Mesodermal cell (in vitro differentiated cells): ENCODE measurements around the gene AP3D1. TPM values are rescaled to one million over a fixed set of nuclear protein-coding genes. Genes with fewer than 3 reads are reported as not detected.
"Not testable (repeated sequence)": the region's sequence is repeated elsewhere in the genome, so short reads cannot be mapped to it uniquely, and the experiment has no call there.

ENCODE experiments used
- H3K27ac ChIP-seq: 2 replicates; pipeline ENCODE4 v1.7.0; 2013; ENCODE audit warnings: mild to moderate bottlenecking, low read depth, low read length, moderate library complexity; ENCODE audit not compliant: severe bottlenecking
- H3K36me3 ChIP-seq: 2 replicates; pipeline ENCODE4 v1.7.1; 2013; ENCODE audit warnings: mild to moderate bottlenecking, low read length, moderate library complexity; ENCODE audit not compliant: control insufficient read depth, insufficient read depth
- H3K4me1 ChIP-seq: one replicate; pipeline ENCODE4 v1.7.1; 2013; ENCODE audit warnings: mild to moderate bottlenecking, low read length; ENCODE audit not compliant: insufficient read depth, control insufficient read depth, poor library complexity, severe bottlenecking
- H3K4me3 ChIP-seq: 2 replicates; pipeline ENCODE4 v1.7.0; 2013; ENCODE audit warnings: low read length, control low read depth, mild to moderate bottlenecking; ENCODE audit not compliant: insufficient read depth, poor library complexity, severe bottlenecking; ENCODE audit errors: extremely low read depth
- H3K9me3 ChIP-seq: 2 replicates; pipeline ENCODE4 v1.7.1; 2013; ENCODE audit warnings: mild to moderate bottlenecking, low read length, moderate library complexity; ENCODE audit not compliant: control insufficient read depth
- WGBS, 2 experiments: methylation state at CpG; one replicate each; pipeline ENCODE4 v1.1.5; 2013; ENCODE audit warnings: missing lambda C conversion rate in 2 of 2; ENCODE audit not compliant: insufficient coverage in 2 of 2; 5-methylcytosine and 5-hydroxymethylcytosine counted together
- polyA plus RNA-seq, 2 experiments: library from polyadenylated mRNA; stranded (reverse); fragments of 50-300 nt; gene quantifications; one replicate each; pipeline ENCODE4 v1.2.3, GENCODE V29; 2013

AP3D1 gene
- 113 TPM for polyA plus RNA-seq (2013, experiment 1 of 2)
- 104 TPM for polyA plus RNA-seq (2013, experiment 2 of 2)

DNA sequence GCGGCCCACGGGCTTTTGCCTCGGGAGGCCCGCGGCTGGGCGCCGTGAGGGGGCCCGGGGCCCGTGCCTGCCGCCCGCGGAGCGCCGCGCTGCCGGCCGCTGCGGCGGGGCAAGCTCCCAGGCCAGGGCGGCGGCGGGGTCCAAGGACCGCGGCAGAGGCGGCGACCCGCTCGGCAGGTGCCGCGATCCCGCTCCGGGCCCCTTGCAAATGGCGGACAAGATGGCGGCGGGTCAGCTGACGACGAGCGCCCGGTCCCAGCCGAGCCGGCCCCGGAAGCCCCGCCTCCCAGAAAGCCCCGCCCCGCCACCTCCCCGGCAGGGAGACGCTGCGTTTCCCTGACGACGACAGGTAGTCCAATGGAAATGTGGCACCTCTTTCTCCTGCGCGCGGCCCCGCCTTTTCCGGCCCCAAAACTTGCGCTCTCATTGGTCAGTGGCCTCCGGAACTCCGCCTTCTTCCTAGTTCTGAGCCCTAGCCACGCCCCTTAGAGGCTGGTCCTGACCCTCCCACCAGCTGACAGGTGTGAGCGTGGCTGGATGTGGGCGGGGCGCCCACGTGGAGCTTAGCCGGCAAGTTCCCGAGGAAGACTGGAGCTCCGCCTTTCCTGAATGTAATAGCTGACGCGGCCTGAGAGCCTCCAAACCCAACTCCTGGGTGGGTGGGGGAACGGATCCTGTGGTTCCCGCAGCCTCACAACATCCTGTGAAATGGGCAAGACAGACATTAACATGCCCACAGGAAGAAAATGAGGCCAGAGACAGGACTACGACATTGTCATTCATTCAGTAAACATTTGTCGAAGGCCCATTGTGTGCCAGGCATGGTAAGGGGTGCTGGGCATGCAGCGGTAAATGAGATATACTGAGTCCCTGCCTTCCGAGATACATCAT is at the start of gene AP3D1:
TSS of gene AP3D1 (minus strand) at position 228 of the 891 bp plus-strand sequence. CDS start 232 bp downstream, outside the sequence.
- 4 to 5% methylated on average over 48 to 71 of the region's 74 CpGs for WGBS, 2 experiments
- H3K4me3 ChIP-seq, result peak within 1 kb of the TSS; percentile 100
- no peaks in the 10 kb centered on the region for H3K9me3 ChIP-seq
- H3K36me3 ChIP-seq, result peaks cover 24% of the 10 kb centered on the region
- H3K4me1 ChIP-seq, result peaks cover 8% of the 10 kb centered on the region
- H3K27ac ChIP-seq, result peak within 1 kb of the TSS; percentile 67

DNA sequence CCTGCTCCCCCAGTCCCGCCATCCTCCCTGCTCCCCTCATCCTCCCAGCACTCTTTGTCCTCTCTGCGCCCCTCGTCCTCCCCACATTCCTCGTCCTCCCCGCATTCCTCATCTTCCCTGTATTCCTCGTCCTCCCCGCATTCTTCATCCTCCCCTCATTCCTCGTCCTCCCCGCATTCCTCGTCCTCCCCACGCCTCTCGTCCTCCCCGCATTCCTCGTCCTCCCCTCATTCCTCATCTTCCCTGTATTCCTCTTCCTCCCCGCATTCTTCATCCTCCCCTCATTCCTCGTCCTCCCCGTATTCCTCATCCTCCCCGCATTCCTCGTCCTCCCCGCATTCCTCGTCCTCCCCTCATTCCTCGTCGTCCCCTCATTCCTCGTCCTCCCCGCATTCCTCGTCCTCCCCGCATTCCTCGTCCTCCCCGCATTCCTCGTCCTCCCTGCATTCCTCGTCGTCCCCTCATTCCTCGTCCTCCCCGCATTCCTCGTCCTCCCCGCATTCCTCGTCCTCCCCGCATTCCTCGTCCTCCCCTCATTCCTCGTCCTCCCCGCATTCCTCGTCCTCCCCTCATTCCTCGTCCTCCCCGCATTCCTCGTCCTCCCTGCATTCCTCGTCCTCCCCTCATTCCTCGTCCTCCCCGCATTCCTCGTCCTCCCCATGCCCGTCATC is 49.4 kb upstream of the AP3D1 start:
- H3K4me3 ChIP-seq, H3K9me3 ChIP-seq, H3K4me1 ChIP-seq: not testable (repeated sequence)
- 95 to 97% methylated on average over 50 of the region's 50 CpGs for WGBS, 2 experiments
- H3K27ac ChIP-seq, result peak overlapping the region; percentile 89
- H3K36me3 ChIP-seq, result peaks cover 66% of the 10 kb centered on the region

DNA sequence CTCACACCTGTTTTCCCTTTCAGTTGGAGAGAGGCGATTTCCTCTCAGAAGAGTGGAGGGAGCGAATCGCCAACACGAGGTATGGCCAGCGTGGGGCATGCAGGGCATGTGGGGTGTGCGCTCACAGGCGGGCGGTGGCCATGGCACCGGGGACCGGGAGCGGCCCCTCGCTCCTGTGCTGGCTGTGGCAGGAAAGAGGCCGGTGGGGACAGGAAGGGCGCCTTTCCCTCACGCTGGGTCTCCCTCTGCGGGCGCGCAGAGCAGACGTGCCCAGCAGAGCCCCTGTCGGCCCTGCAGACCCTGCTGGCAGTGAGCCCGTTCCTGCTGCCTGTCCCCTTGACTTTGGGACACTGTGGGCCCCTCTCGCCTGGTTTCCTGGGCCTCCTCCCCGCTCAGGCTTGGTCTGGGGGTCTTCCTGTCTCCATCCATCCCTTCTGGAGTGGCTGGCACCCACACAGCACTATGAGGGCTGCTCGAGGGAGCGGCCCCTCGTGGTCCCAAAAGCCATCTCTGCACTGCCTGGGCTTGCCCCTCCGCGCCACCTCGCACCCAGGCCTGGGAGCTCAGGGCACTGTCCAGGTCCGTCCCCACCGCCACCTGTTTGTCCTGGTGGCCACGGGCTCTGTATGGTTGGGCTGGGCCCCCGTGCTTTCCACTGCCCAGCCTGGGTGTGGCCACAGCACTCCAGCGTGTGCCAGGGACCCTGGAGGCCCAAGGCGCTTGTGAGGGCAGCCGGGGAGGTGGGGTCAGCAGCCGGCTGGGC is 48.7 kb upstream of the AP3D1 start:
- H3K4me1 ChIP-seq, result no peaks in the 10 kb centered on the region
- H3K9me3 ChIP-seq, result peaks cover 8% of the 10 kb centered on the region
- H3K4me3 ChIP-seq, result no peak overlapping the region
- peaks cover 73% of the 10 kb centered on the region for H3K36me3 ChIP-seq
- H3K27ac ChIP-seq, result peak overlapping the region; percentile 89
- WGBS, 2 experiments, result 98 to 99% methylated on average over 35 to 37 of the region's 37 CpGs

DNA sequence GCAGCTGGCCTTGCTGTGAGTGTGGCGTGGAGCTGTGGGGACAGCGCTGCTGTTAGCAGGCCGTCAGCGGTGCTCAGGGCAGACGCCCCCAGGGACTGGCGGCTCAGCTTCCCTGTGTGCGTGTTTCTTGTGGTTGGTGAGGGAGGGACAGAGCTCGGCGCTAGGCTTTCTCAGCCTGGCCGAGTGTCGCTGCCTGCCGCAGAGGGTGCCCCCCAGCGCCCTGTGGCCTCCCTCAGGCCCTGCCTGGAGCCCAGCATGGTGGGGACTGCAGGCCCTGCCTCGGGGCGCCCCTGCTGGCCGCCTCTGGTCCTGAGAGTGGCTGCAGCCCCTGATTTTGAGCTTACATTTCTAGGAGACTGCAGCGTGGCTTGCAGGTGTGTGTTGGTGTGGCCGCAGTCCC is 47.8 kb upstream of the AP3D1 start:
- WGBS, 2 experiments, result 77 to 82% methylated on average over 10 to 12 of the region's 18 CpGs
- Histone ChIP-seq H3K4me3 (no peak overlapping the region), H3K9me3 (peaks cover 8% of the 10 kb centered on the region), H3K27ac (no peak overlapping the region), H3K36me3 (peaks cover 78% of the 10 kb centered on the region), H3K4me1 (no peaks in the 10 kb centered on the region)

DNA sequence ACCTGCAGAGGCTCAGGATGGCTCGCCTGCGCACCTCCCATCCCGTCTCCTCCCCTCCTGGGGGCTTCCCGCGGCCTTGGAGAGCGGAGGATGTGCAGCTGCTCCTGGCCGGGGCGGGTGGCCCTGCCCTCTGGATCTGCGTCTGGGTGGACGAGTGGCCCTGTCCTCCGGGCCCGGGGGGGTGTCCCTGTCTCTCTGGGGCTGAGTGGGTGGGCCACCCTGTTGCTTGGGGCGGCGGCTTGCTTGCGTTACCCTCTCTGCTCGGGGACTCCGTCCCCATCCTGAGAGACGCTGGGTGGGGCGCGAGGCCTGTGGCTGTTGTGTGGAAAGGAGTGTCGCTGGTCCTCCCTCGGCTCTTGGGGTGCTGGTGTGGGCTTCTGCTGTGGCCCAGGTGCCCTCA is 47.0 kb upstream of the AP3D1 start:
- 93 to 98% methylated on average over 14 to 16 of the region's 22 CpGs for WGBS, 2 experiments
- Histone ChIP-seq H3K4me3 (no peak overlapping the region), H3K36me3 (peaks cover 78% of the 10 kb centered on the region), H3K9me3 (peaks cover 8% of the 10 kb centered on the region), H3K27ac (no peak overlapping the region), H3K4me1 (no peaks in the 10 kb centered on the region)

DNA sequence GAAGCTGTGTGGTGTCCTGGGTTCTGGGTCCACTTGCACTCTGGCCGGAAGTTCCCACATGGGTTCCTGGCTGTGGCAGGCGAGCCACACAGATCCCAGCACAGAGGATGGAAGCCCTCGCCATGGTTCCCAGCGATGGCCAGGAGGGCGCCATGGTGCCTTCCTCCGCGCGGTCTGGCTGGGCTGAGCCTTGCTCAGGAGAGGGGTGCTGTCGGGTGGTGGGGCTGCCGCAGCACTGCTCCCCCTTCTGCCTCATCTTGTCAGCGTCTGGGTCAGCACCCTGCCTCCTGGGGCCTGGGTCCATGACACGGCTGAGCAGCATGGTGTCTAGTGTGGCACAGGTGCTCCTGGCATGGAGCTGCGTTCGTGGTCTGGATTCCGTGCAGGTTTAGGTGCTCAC is 45.9 kb upstream of the AP3D1 start:
- H3K27ac ChIP-seq, result no peak overlapping the region
- 96 to 98% methylated on average over 14 to 15 of the region's 15 CpGs for WGBS, 2 experiments
- H3K9me3 ChIP-seq, result peaks cover 8% of the 10 kb centered on the region
- peaks cover 79% of the 10 kb centered on the region for H3K36me3 ChIP-seq
- no peak overlapping the region for H3K4me3 ChIP-seq
- no peaks in the 10 kb centered on the region for H3K4me1 ChIP-seq

DNA sequence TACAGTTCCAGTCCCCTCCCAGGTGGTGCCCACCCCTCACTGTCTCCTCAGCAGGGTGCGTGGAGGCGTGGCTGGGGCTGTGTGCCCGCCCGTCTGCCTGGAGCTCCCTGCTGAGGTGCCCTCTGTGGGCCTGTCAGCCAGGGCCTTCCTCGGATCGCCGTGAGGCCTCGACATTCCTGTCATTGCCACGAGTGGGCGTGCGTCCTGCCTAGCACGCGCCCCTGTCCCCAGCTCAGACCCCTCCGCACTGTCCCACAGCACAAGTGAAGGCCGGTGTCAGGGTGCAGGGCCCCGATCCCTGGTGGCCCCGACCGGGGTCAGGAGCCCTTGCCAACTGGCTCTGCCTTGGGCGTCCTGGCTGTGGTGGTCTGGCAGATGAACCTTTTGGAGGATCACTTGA is 44.5 kb upstream of the AP3D1 start:
- WGBS, 2 experiments, result 96% methylated on average over 18 to 19 of the region's 19 CpGs
- H3K36me3 ChIP-seq, result peaks cover 85% of the 10 kb centered on the region
- no peak overlapping the region for H3K27ac ChIP-seq
- peaks cover 8% of the 10 kb centered on the region for H3K9me3 ChIP-seq
- no peaks in the 10 kb centered on the region for H3K4me1 ChIP-seq
- H3K4me3 ChIP-seq, result no peak overlapping the region

DNA sequence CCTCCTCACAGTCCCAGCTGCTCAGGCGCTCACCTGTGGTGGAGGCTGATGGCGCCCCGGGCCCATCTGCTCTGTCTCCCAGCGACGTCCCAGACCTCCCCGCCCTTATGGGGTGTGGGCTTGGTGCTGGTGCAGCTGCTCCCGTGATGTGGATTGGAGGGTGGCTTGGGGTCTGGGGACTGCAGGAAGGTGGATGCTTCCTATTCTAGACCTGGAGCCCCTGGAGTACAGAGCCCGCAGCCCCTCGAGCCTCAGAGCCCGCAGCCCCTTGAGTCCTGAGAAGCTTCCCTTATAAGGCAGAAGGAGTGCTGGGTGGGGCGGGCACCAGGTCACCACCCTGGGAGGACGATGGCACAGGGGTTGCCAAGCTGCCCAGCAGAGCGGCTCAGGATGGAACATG is 44.0 kb upstream of the AP3D1 start:
- Histone ChIP-seq H3K4me3 (no peak overlapping the region), H3K9me3 (peaks cover 3% of the 10 kb centered on the region), H3K36me3 (peaks cover 86% of the 10 kb centered on the region), H3K27ac (no peak overlapping the region), H3K4me1 (no peaks in the 10 kb centered on the region)
- 91 to 93% methylated on average over 6 to 13 of the region's 13 CpGs for WGBS, 2 experiments

DNA sequence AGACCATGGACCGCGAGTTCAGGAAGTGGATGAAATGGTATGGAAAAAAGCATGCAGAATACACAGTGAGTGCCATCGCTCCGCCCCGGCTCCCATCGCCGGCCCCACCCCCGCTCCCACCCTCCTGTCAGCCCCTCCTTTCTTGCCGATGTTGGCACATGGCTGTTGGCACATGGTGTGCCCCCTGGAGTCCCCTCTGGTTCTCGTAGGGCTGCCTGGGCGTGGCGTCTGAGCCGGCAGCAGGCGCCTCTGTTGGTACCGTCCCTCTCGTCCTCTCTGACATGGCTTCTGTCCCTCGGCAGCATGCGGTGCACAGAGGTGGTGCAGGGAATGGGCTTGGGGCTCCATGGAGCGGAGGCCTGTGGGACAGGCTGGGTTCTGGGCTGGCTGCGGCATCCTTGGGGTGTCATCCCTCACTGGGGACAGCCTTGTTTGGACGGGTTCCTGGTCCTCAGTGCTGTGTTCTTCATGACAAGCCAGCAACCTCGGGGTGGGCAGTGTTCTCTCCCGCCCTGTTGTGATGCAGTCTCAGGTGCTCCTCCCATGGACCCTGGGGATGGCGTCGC is 43.2 kb upstream of the AP3D1 start:
- Histone ChIP-seq H3K4me1 (no peaks in the 10 kb centered on the region), H3K4me3 (no peak overlapping the region), H3K27ac (no peak overlapping the region), H3K9me3 (no peaks in the 10 kb centered on the region), H3K36me3 (peaks cover 86% of the 10 kb centered on the region)
- WGBS, 2 experiments, result 95 to 98% methylated on average over 23 of the region's 25 CpGs

DNA sequence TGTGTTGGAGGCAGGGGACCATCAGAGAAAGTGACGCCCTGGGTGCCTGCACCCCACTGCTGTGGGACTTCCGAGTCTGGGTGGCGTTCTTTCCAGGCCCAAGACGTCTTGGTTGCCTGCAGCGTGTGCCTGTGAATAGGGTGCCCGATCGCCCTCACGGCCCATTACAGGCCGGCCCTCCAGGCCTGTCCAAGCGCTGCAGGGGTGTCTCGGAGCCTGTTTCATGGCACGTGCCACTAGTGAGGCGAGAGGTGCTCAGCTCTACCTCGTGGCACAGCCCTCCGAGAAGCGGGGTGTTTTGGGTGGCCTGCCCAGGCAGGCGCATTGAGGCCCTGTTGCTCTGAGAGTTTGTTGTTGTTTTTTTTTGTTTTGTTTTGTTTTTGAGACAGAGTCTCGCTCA is 42.4 kb upstream of the AP3D1 start:
- no peak overlapping the region for H3K4me3 ChIP-seq
- peaks cover 88% of the 10 kb centered on the region for H3K36me3 ChIP-seq
- H3K9me3 ChIP-seq, result no peaks in the 10 kb centered on the region
- 96 to 97% methylated on average over 15 to 18 of the region's 18 CpGs for WGBS, 2 experiments
- H3K4me1 ChIP-seq, result no peaks in the 10 kb centered on the region
- H3K27ac ChIP-seq, result no peak overlapping the region
